HepG2 (cell line): ENCODE results near the gene CD109. TPM values are rescaled to one million over a fixed set of nuclear protein-coding genes. Genes with fewer than 3 reads are reported as not detected.

Source experiments
- ATAC-seq: fragments of 200-7000 bp; cut with Tn5 transposase; 3 replicates; pipeline ENCODE4 v1.9.1; 2020; ENCODE audit warnings: mild to moderate bottlenecking, moderate library complexity
- BruUV-seq: library from RNA; stranded (reverse); fragments of 400-500 nt; replicated peaks from 2 replicates; lab custom pipeline; 2021; lab: Mats Ljungman, UMichigan
- CTCF ChIA-PET: fragments of 300-600 bp; formaldehyde crosslinking; extraction: SDS; loops from one replicate; lab custom pipeline; 2021; ENCODE audit warnings: low total read pairs, inconsistent platforms, low intra/inter-chr PET ratio; lab: Yijun Ruan, JAX
- POLR2A ChIA-PET: fragments of 350-600 bp; sonication (Branson Sonifier 250); formaldehyde crosslinking; loops from one replicate; lab custom pipeline; 2020; ENCODE audit warnings: antibody characterized with exemption, inconsistent platforms; lab: Yijun Ruan, JAX
- DNase-seq: peaks from one replicate; pipeline ENCODE4 v3.0.0-alpha.2; 2015; ENCODE audit warnings: low spot score
- FAIRE-seq: peaks from 3 replicates; lab custom pipeline; 2011; peaks lifted over from hg19 to GRCh38; lab: Jason Lieb, UNC
- H2AFZ ChIP-seq: one replicate; pipeline ENCODE4 v1.6.1; 2011; ENCODE audit warnings: low read length, inconsistent platforms
- H3K27ac ChIP-seq: fragments of 300-600 bp; 3 replicates; pipeline ENCODE4 v1.8.0; 2011; ENCODE audit warnings: mixed run types, mild to moderate bottlenecking, mixed read lengths, low read length, inconsistent platforms; ENCODE audit not compliant: insufficient read depth; ENCODE audit errors: extremely low read length
- H3K27me3 ChIP-seq, 2 experiments: fragments of 200-600 bp in 1 of 2; 2 replicates in 1 of 2; 3 replicates in 1 of 2; pipeline versions ENCODE4 v1.6.0 to v1.8.0; 2011; ENCODE audit warnings: low read length in 2 of 2, mild to moderate bottlenecking in 2 of 2, moderate library complexity in 2 of 2, inconsistent platforms in 1 of 2; ENCODE audit not compliant: insufficient read depth in 2 of 2, control insufficient read depth in 1 of 2
- H3K36me3 ChIP-seq, 2 experiments: fragments of 200-600 bp in 1 of 2; replicated peaks in 1 of 2; 2 replicates in 1 of 2; 3 replicates in 1 of 2; pipeline versions ENCODE4 v1.5.1 to v1.8.0; 2011; ENCODE audit warnings: low read length in 2 of 2, inconsistent platforms in 1 of 2; ENCODE audit not compliant: insufficient read depth in 2 of 2, control insufficient read depth in 1 of 2
- H3K4me1 ChIP-seq: 2 replicates; pipeline ENCODE4 v1.5.1; 2012; ENCODE audit warnings: low read length, inconsistent platforms; ENCODE audit not compliant: insufficient read depth
- H3K4me2 ChIP-seq: 2 replicates; pipeline ENCODE4 v1.6.0; 2011; ENCODE audit warnings: low read depth, low read length, inconsistent platforms
- H3K4me3 ChIP-seq, 3 experiments: fragments of 200-600 bp in 1 of 3; sonication (generic), shearing (Covaris generic) in 1 of 3; replicated peaks in 1 of 3; 2 replicates each; pipeline ENCODE4 v1.5.1; 2011 to 2016; ENCODE audit warnings: low read length in 3 of 3, inconsistent platforms in 2 of 3, low read depth in 2 of 3, mild to moderate bottlenecking in 2 of 3, control low read depth in 1 of 3, mixed read lengths in 1 of 3; ENCODE audit not compliant: insufficient read depth in 1 of 3
- H3K79me2 ChIP-seq: one replicate; pipeline ENCODE4 v1.6.1; 2011; ENCODE audit warnings: low read length, inconsistent platforms; ENCODE audit not compliant: insufficient read depth
- H3K9ac ChIP-seq: 2 replicates; pipeline ENCODE4 v1.6.0; 2011; ENCODE audit warnings: mild to moderate bottlenecking, low read depth, low read length, inconsistent platforms; ENCODE audit not compliant: insufficient read depth
- H3K9me3 ChIP-seq: 2 replicates; pipeline ENCODE4 v1.5.1; 2012; ENCODE audit warnings: mild to moderate bottlenecking, low read length
- H4K20me1 ChIP-seq: 2 replicates; pipeline ENCODE4 v1.6.0; 2011; ENCODE audit warnings: inconsistent platforms, mild to moderate bottlenecking, low read length, moderate library complexity; ENCODE audit not compliant: insufficient read depth
- AGO1 ChIP-seq: fragments of 200-400 bp; formaldehyde crosslinking; IDR thresholded peaks from 2 replicates; pipeline ENCODE4 v1.6.1; 2017; ENCODE audit warnings: mild to moderate bottlenecking, low read depth, low read length, moderate library complexity; ENCODE audit not compliant: poor library complexity, severe bottlenecking
- CHD4 ChIP-seq: fragments of 200-600 bp; sonication (generic); IDR thresholded peaks from 2 replicates; pipeline ENCODE4 v1.7.0; 2017; ENCODE audit warnings: mild to moderate bottlenecking, low read length, borderline replicate concordance
- FOXA1 ChIP-seq, 2 experiments: fragments of 450-650 bp in 1 of 2; sonication (generic) in 1 of 2; formaldehyde crosslinking in 1 of 2; IDR thresholded peaks; 2 replicates each; pipeline versions ENCODE4 v1.4.0 to v1.6.1; 2016 to 2020; ENCODE audit warnings: missing genetic modification reagents in 1 of 2
- GLI4 ChIP-seq: sonication (generic); formaldehyde crosslinking; IDR thresholded peaks from 2 replicates; pipeline ENCODE4 v1.5.1; 2020; ENCODE audit warnings: missing genetic modification reagents, mild to moderate bottlenecking, moderate library complexity, borderline replicate concordance
- GRHL1 ChIP-seq: sonication (generic); formaldehyde crosslinking; conservative IDR thresholded peaks from 2 replicates; pipeline ENCODE4 v1.8.0; 2022; ENCODE audit warnings: missing genetic modification reagents
- MAFF ChIP-seq: IDR thresholded peaks from 2 replicates; pipeline ENCODE4 v1.6.1; 2011; ENCODE audit warnings: low read depth, low read length, improper control_type of control experiment
- MNT ChIP-seq: fragments of 450-650 bp; IDR thresholded peaks from 2 replicates; pipeline ENCODE4 v1.6.1; 2016
- MXD4 ChIP-seq: IDR thresholded peaks from 2 replicates; pipeline ENCODE4 v1.6.1; 2016; ENCODE audit warnings: mild to moderate bottlenecking, missing biosample characterization, missing genetic modification reagents
- RERE ChIP-seq: IDR thresholded peaks from 2 replicates; pipeline ENCODE4 v1.6.1; 2016; ENCODE audit warnings: low read depth, missing genetic modification reagents, missing compliant biosample characterization
- ZNF256 ChIP-seq: sonication (generic); formaldehyde crosslinking; conservative IDR thresholded peaks from 2 replicates; pipeline ENCODE4 v1.4.0; 2020; ENCODE audit warnings: missing genetic modification reagents
- ZNF274 ChIP-seq: sonication (generic); formaldehyde crosslinking; IDR thresholded peaks from 2 replicates; pipeline ENCODE4 v1.5.1; 2020; ENCODE audit warnings: mild to moderate bottlenecking, missing genetic modification reagents
- ZNF362 ChIP-seq: sonication (generic); formaldehyde crosslinking; IDR thresholded peaks from 2 replicates; pipeline ENCODE4 v1.4.0; 2020; ENCODE audit warnings: missing genetic modification reagents, mild to moderate bottlenecking, borderline replicate concordance
- ZNF431 ChIP-seq: sonication (generic); formaldehyde crosslinking; IDR thresholded peaks from 2 replicates; pipeline ENCODE4 v1.9.0; 2022; ENCODE audit warnings: missing genetic modification reagents, low read depth, mild to moderate bottlenecking, borderline replicate concordance
- ZNF580 ChIP-seq: IDR thresholded peaks from 2 replicates; pipeline ENCODE4 v1.6.1; 2016; ENCODE audit warnings: low read depth, borderline replicate concordance
- WGBS: methylation state at CpG from one replicate; pipeline ENCODE4 v1.1.6; 2017; ENCODE audit warnings: low lambda C conversion rate; 5-methylcytosine and 5-hydroxymethylcytosine counted together
- in situ Hi-C: cut with HindIII; loops from 2 replicates; pipeline ENCODE4 v1.10.0; 2017; ENCODE audit warnings: low pct_unique_long_range_greater_than_20kb; ENCODE audit not compliant: extremely low pct_ligation_motif_present
- intact Hi-C: fragments of 100-400 bp; cut with micrococcal nuclease; formaldehyde crosslinking; loops from one replicate; pipeline ENCODE4 v1.10.0; 2022; ENCODE audit not compliant: unreplicated experiment
- polyA plus RNA-seq, 8 experiments: library from polyadenylated mRNA; depleted of rRNA in 3 of 8; stranded (reverse) in 7 of 8; unstranded in 1 of 8; fragments of >200 nt; fragmentation: Illumina TruSeq in 4 of 8; extraction: Trizol in 4 of 8; gene quantifications; 2 replicates each; pipeline versions ENCODE4 v1.2.1 to v1.2.3, GENCODE V29; 2011 to 2016; ENCODE audit warnings: low read depth in 4 of 8, missing spikeins in 1 of 8, mixed read lengths in 1 of 8; ENCODE audit not compliant: insufficient read depth in 1 of 8
- total RNA-seq, 5 experiments: library from RNA; depleted of rRNA; stranded (reverse); fragments of >200 nt; fragmentation: Illumina TruSeq; extraction: Trizol; gene quantifications; 2 replicates each; pipeline ENCODE4 v1.2.3, GENCODE V29; 2016; ENCODE audit warnings: low read depth in 1 of 5

CD109 gene
- total and polyA plus RNA-seq, 2 of the 13 experiments (the other 11 are each of a cell fraction or from before 2014, with no cell fraction given) = 0.93 to 2.1 TPM

- WGBS = 94% methylated on average over 1 of the region's 1 CpG
- intact Hi-C loops (loop anchor here (5.0 kb wide), 1 partner anchor 64 kb away; no protein-coding TSS in a partner anchor), in situ Hi-C loops (no loop called here)
- ATAC-seq (no peak), DNase-seq (no peak), FAIRE-seq (no peak)
- Histone ChIP-seq H3K27me3 (no peaks in the 10 kb centered on the region), H4K20me1 (no peaks in the 10 kb centered on the region), H3K79me2 (no peaks in the 10 kb centered on the region), H2AFZ (no peak overlapping the region), H3K4me2 (no peak overlapping the region), H3K36me3 (no peaks in the 10 kb centered on the region), H3K9me3 (no peaks in the 10 kb centered on the region), H3K9ac (no peak overlapping the region), H3K4me3 (no peak overlapping the region), H3K27ac (no peak overlapping the region), H3K4me1 (peaks cover 6% of the 10 kb centered on the region; the same call in 1 of the 2 replicates)
- BruUV-seq = no TSS peak
- CTCF ChIA-PET = no interaction called here
- POLR2A ChIA-PET = no interaction called here
- TF ChIP-seq ZNF274 (CRISPR knock-in tag) (no peak), RERE (CRISPR knock-in tag) (no peak), MAFF (no peak), GRHL1 (no peak), MNT (no peak), FOXA1 (IDR thresholded peaks at IDR 0.05) (no peak), FOXA1 (CRISPR knock-in tag; IDR thresholded peaks at IDR 0.05) (no peak), ZNF256 (no peak), ZNF362 (no peak), ZNF580 (CRISPR knock-in tag) (no peak), ZNF431 (CRISPR knock-in tag) (no peak), AGO1 (no peak), GLI4 (CRISPR knock-in tag) (no peak), MXD4 (CRISPR knock-in tag) (no peak), CHD4 (no peak)
These were observed 105.0 kb downstream of the CD109 start for GRCh38 chr6:73800997-73801396.
